Vagina (tissue), 2 donors: ENCODE measurements around the gene HMGB1. TPM values are rescaled to one million over a fixed set of nuclear protein-coding genes. Genes with fewer than 3 reads are reported as not detected.

Experiments
- DNase-seq, 2 donors: peaks; one replicate each; pipeline ENCODE4 v3.0.0-alpha.2; 2017; ENCODE audit errors: extremely low spot score in 2 of 2
- H3K27ac ChIP-seq: fragments of 200-600 bp; sonication (generic); one replicate; pipeline ENCODE4 v1.5.1; 2019
- H3K27me3 ChIP-seq: fragments of 200-600 bp; sonication (generic); one replicate; pipeline ENCODE4 v1.5.1; 2019
- H3K36me3 ChIP-seq, 2 donors: fragments of 200-600 bp; sonication (generic); one replicate each; pipeline ENCODE4 v1.5.1; 2017 to 2019
- H3K4me1 ChIP-seq: fragments of 200-600 bp; sonication (generic); one replicate; pipeline ENCODE4 v1.5.1; 2019
- H3K4me3 ChIP-seq, 2 donors: fragments of 200-600 bp; sonication (generic); 1 replicate in 1 of 2; 2 replicates in 1 of 2; pipeline ENCODE4 v1.5.1; 2016 to 2019
- H3K9me3 ChIP-seq: fragments of 200-600 bp; sonication (generic); one replicate; pipeline ENCODE4 v1.5.1; 2019
- CTCF ChIP-seq, 3 experiments: fragments of 450-650 bp in 2 of 3; fragments of 200-600 bp in 1 of 3; sonication (generic) in 1 of 3; IDR thresholded peaks; one replicate each; pipeline ENCODE4 v1.5.1; 2017 to 2019; ENCODE audit warnings: antibody characterized with exemption in 3 of 3, mild to moderate bottlenecking in 2 of 3, moderate library complexity in 2 of 3
- POLR2A ChIP-seq, 2 donors: fragments of 450-650 bp; IDR thresholded peaks; one replicate each; pipeline ENCODE4 v1.6.1; 2017; ENCODE audit warnings: antibody characterized with exemption in 2 of 2, mild to moderate bottlenecking in 2 of 2, moderate library complexity in 2 of 2
- POLR2AphosphoS5 ChIP-seq, 2 donors: sonication (generic); formaldehyde crosslinking; IDR thresholded peaks; one replicate each; pipeline ENCODE4 v1.9.0; 2017; ENCODE audit warnings: antibody characterized with exemption in 2 of 2, mild to moderate bottlenecking in 2 of 2, low read depth in 1 of 2; ENCODE audit not compliant: insufficient read depth in 1 of 2
- intact Hi-C: fragments of 100-400 bp; cut with DNase I; formaldehyde crosslinking; loops from one replicate; pipeline ENCODE4 v1.15.1; 2023
- total RNA-seq: library from RNA; depleted of rRNA; stranded (reverse); fragments of >200 nt; gene quantifications from one replicate; pipeline ENCODE4 v1.2.3, GENCODE V29; 2016

HMGB1 gene
- total RNA-seq, 1 donor from 2014 or later: 215 TPM

- H3K36me3 ChIP-seq: no peaks in the 10 kb centered on the region
- intact Hi-C loops: no loop called here
- TF ChIP-seq CTCF (IDR thresholded peaks at IDR 0.05) (no peak), POLR2A (IDR thresholded peaks at IDR 0.05) (no peak), POLR2AphosphoS5 (IDR thresholded peaks at IDR 0.05; ENCODE audit: insufficient read depth in 1 of 2, low read depth in 1 of 2) (no peak)
- DNase-seq: no peak
- H3K9me3 ChIP-seq: no peaks in the 10 kb centered on the region
- no peak overlapping the region for H3K27ac ChIP-seq
- no peak overlapping the region for H3K4me3 ChIP-seq
- no peaks in the 10 kb centered on the region for H3K27me3 ChIP-seq
- peaks cover 28% of the 10 kb centered on the region for H3K4me1 ChIP-seq
Observed at GRCh38 chr13:30412346-30412745, 53.4 kb downstream of the HMGB1 start.

- no peak for TF ChIP-seq CTCF (IDR thresholded peaks at IDR 0.05)
- no peak for TF ChIP-seq POLR2AphosphoS5 (IDR thresholded peaks at IDR 0.05; ENCODE audit: insufficient read depth in 1 of 2, low read depth in 1 of 2)
- no peak for TF ChIP-seq POLR2A (IDR thresholded peaks at IDR 0.05)
- intact Hi-C loops: no loop called here
- Histone ChIP-seq H3K4me1 (peaks cover 28% of the 10 kb centered on the region), H3K4me3 (no peak overlapping the region), H3K27me3 (no peaks in the 10 kb centered on the region), H3K36me3 (no peaks in the 10 kb centered on the region), H3K27ac (peak overlapping the region; percentile 92), H3K9me3 (no peaks in the 10 kb centered on the region)
- no peak for DNase-seq
Observed at GRCh38 chr13:30410705-30411125, 55.0 kb downstream of the HMGB1 start.

GRCh38 chr13:30409886-30410704 lies 55.6 kb downstream of the HMGB1 start:
- Histone ChIP-seq H3K27ac (peak overlapping the region; percentile 92), H3K9me3 (no peaks in the 10 kb centered on the region), H3K27me3 (no peaks in the 10 kb centered on the region), H3K4me1 (peaks cover 28% of the 10 kb centered on the region), H3K36me3 (no peaks in the 10 kb centered on the region), H3K4me3 (no peak overlapping the region)
- DNase-seq: no peak
- TF ChIP-seq POLR2AphosphoS5 (IDR thresholded peaks at IDR 0.05; ENCODE audit: insufficient read depth in 1 of 2, low read depth in 1 of 2) (peak in 1 of 2 donors; percentile 13), CTCF (IDR thresholded peaks at IDR 0.05) (no peak), POLR2A (IDR thresholded peaks at IDR 0.05) (no peak)
- intact Hi-C loops: loop anchor here (5.0 to 10.0 kb wide), 2 partner anchors 95 to 207 kb away; partner anchors contain the start of gene USPL1

- no peaks in the 10 kb centered on the region for H3K9me3 ChIP-seq
- H3K4me1 ChIP-seq: peaks cover 36% of the 10 kb centered on the region
- H3K27ac ChIP-seq: peak overlapping the region; percentile 92
- no peak for TF ChIP-seq POLR2A (IDR thresholded peaks at IDR 0.05)
- peak; percentile 60 to 75 for TF ChIP-seq POLR2AphosphoS5 (IDR thresholded peaks at IDR 0.05; ENCODE audit: insufficient read depth in 1 of 2, low read depth in 1 of 2)
- peak; percentile 17 to 85 (median 65) for TF ChIP-seq CTCF (IDR thresholded peaks at IDR 0.05)
- H3K36me3 ChIP-seq: no peaks in the 10 kb centered on the region
- intact Hi-C loops: loop anchor here (5.0 to 10.0 kb wide), 2 partner anchors 94 to 209 kb away; partner anchors contain the start of gene USPL1
- H3K27me3 ChIP-seq: no peaks in the 10 kb centered on the region
- H3K4me3 ChIP-seq: peak overlapping the region; percentile 38 to 46
- DNase-seq: peak in 1 of 2 donors; percentile 97
Observed at GRCh38 chr13:30408319-30409101, 57.2 kb downstream of the HMGB1 start.
